Fibroblast of upper back skin (primary cell): Measurements from ENCODE around the gene PET117.
"Not testable (repeated sequence)": the region's sequence is repeated elsewhere in the genome, so short reads cannot be mapped to it uniquely, and the experiment has no call there.

Experiments
- DNase-seq: peaks from one replicate; pipeline ENCODE4 v3.0.0-alpha.2; 2013

Gene PET117, protein sequence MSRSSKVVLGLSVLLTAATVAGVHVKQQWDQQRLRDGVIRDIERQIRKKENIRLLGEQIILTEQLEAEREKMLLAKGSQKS

DNA sequence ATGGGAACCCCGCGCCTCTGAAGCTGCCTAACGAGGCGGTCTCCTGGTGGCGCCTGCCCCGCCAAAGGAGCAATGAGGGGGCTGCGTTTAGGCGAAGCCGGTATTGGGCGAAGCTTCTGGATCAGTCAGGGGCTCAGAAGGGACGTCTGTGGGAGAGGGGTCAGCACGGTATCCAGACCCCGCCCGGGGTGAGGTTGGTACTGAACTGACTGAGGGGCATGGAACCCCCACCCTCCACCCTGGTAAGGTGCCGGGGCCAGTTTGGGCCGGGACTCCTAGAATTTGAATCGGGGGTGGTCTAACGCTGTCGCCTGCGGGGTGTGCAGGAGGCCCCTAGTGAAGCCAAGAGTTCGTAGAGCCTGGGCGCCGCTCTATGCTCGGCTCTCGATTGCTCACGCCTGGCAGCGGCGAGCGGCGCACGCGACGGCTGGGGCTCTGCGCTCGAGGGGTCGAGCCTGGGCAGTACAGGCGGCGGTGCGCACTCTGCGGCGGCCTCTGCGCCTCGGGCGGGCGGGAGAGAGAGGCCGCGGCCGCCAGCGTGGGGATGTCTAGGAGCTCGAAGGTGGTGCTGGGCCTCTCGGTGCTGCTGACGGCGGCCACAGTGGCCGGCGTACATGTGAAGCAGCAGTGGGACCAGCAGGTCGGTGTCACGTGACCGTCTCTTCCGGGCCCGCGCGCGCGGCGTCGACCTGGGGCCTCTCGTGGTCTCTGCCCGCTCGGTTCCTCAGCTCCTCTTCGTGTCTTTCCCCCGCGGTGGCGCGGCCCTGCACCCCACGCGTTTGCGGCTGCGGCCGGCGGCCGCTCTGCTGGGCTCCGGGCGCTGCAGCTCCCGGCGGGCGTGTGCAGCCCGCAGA, at the start of gene PET117, which contains the start of gene KAT14:
Gene PET117, plus strand, starts transcription at position 452 of the 854 bp plus-strand sequence. Its CDS starts 93 bp downstream, at position 545.
Gene KAT14, plus strand, starts transcription at position 452 of the 854 bp plus-strand sequence. CDS start 4,798 bp downstream, outside the sequence.
- peak; percentile 90 for DNase-seq

DNA sequence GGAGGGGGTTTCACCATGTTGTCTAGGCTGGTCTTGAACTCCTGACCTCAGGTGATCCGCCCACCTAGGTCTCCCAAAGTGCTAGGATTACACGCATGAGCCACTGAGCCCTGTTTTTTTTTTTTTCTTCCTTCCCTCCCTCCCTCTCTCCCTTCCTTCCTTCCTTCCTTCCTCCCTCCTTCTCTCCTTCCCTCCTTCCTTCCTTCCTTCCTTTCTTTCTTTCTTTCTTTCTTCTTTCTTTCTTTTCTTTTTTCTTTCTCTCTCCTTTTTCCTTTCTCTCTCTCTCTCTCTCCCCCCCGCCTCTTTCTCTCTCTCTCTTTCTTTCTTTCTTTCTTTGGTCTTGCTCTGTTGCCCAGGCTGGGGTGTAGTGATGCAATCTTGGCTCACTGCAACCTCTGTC, 49.4 kb upstream of the PET117 start:
- DNase-seq = not testable (repeated sequence)

DNA sequence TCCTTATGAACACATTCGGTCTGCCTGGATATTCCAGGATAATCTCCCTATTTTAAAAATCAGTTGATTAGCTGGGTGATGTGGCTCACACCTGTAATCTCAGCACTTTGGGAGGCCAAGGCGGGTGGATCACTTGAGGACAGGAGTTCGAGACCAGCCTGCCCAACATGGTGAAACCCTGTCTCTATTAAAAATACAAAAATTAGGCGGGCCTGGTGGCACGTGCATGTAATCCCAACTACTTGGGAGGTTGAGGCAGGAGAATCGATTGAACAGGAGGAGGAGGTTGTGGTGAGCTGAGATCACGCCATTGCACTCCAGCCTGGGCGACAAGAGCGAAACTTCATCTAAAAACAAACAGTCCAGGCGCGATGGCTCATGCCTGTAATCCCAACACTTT, 48.8 kb upstream of the PET117 start:
- DNase-seq = not testable (repeated sequence)

DNA sequence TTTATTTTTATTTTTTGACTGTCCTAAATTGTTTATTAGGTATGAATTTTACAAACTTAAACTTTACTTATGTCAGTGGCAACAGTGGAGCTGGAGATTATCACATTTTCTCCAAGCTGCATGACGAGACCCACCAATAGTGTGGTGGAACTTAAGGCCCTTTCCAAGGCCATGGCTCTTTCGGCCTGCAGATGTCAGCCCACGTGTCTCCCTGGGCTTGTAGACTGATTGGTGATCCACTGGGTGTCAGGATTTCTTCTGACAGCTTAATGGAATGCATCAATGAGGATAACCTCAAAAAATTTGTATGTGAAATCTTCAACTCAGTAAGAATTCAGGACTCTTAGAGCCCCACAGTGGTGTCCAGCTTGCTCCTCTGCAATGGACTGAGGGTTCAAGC, 47.6 kb upstream of the PET117 start:
- no peak for DNase-seq

DNA sequence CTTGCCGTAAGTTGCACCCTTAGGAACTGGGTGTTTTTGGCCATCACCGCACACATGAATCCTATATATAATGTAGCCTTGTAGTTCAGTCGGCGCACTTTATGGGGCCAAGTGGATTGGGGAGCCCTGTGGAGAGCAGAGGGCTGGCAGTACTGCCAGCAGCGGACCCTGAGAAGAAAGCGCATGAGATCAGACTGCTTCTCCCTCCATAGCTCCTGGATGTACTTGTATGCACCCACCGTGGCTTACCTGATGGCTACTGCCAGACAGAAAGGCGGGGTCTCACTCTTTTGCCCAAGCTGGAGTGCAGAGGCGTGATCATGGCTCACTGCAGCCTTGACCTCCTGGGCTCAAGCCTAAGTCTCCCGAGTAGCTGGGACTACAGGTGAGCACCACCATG, 47.2 kb upstream of the PET117 start:
- no peak for DNase-seq

DNA sequence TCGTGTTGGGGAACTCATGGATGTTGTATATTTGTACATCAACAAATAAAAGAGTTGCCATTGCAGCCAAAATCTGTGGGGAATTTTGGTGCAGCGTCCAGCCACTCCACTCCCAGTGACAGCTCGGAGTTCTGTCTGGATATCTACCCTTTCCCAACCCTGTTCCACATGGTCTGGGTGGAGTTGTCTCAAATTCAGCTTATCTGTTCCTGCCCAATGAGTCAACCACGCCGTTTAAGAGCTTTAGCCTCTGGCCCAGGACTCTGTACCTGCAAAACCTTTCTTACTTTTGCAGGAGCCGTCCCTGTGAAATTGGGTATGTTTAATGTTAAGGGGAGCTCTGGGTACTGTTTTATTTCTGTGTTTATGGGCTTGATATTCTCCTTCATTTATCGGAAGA, 46.0 kb upstream of the PET117 start:
- no peak for DNase-seq

DNA sequence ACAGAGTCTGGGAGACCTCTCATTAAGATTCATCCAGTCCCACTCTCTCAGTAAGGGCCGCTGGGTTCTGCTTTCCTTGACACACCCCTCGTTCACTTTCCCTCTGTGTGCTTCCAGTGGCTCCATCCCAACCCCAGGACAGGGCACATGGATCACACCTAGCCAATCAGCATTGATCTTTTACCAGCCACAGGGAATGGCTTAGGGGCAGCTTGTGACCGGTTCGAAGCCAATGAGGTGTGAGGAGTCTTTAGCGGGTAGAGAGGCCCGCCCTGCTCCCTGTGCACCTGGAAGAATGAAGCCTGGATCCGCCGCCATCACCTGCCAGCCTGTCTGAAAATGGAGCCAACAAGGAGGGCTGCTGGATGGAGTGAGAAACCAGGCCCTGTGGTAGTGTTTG, 44.8 kb upstream of the PET117 start:
- no peak for DNase-seq

DNA sequence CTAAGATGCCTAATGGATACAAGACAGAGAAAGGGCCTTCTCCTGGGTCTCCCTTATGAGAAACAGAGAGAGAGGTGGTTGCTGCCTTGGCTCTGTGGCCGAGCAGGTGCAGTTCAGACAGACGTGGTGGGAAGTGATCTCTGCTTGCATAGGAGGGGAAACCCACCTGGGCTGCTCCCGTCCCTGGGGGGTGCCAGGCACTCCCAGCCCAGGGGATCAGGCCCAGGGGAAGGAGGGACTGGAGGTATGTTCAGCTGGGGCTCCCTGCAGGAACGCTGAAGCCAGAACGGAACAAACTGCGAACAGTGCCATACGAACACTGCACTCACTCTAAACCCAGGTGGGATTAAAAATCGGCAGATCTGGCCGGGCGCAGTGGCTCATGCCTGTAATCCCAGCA, 44.3 kb upstream of the PET117 start:
- no peak for DNase-seq

DNA sequence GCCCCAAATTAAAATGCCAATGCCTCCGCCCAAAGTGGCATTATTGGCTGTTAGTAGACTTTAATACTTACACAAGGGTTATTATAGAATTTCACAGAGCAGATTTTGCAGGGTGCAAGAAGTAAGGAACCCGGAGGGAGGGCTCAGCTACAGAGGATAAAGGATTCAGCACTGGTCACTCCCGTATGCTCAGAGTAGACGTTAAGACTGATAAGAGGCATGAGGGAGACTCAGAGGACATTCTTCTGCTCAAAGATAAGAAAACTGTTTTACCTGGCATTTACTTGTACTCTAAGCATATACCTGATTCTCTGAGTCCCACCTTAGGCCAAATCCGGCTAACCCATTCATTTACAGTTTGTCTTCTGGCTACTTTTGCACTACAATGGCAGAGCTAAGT, 43.5 kb upstream of the PET117 start:
- DNase-seq = no peak

DNA sequence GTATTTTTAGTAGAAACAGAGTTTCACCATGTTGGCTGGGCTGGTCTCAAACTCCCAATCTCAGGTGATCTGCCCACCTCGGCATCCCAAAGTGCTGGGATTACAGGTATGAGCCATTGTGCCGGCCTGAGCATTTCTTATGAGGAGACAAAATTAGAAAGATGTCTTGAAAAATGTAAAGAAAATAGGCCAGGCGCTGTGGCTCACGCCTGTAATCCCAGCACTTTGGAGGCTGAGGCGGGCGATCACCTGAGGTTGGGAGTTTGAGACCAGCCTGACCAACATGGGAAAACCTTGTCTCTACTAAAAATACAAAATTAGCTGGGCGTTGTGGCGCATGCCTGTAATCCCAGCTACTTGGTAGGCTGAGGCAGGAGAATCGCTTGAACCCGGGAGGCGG, 37.1 kb upstream of the PET117 start:
- not testable (repeated sequence) for DNase-seq

DNA sequence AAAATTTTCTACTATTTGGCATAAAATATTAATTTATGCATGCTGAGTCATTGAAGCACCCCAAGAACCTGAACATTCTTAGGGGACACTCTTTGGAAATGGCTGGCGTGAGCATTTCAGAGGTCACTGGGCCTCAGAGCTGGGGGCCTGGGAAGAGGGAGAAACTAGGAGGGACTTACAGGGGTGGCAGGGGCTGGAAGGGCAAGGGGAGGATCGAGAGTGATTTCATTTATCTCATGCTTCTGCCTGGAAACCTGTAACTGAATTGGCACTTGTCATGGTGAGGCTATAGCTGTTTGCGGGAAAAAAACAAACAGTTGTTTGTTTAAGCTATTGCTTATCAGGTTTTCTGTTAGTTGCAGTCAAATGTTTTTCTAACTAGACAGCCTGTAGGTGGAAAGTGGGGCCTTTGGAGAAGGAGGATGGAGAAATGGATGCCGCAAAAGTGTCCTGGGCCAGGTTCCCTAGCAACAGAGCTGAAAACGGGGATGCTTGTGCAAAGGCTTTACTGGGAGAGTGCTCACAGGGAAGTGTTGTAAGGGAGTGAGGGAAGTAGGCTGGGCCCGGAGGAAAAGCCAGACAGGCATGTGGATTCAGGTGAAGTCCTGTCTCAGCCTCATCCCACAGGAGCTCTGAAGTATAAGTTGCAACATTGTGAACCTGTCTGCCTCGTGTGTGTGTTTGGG, 36.4 kb upstream of the PET117 start:
- DNase-seq = no peak

DNA sequence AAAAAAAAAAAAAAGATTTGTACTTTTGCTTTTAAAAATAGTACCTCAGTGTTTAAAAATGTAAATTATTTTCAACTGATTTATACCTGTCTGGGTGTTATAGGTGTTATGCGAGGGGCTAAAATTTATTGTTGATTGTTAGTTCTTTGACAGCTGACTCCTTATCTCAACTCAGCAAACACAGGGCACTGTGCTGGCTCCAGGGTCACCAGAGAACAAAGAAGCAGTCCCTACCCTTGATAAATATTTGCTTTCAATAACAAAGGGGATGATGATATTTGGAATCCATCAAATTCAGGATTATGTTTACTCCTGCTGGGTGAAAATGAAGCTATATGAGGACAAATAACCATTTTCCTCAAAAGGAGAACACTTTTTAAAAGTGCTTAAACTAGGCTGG, 34.2 kb upstream of the PET117 start:
- no peak for DNase-seq

DNA sequence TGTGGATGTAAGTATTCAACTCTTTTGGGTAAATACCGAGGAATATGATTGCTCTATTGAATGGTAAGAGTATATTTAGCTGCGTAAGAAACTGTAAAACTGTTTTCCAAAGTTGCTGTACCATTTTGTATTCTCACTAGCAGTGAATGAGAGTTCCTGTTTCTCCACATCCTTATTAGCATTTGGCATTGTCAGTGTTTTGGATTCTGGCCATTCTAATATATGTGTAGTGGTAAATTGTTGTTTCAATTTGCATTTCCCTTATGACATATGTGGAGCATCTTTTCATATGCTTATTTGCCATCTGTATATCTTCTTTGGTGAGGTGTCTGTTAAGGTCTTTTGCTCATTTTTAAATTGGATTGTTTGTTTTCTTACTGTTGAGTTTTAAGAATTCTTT, 29.3 kb upstream of the PET117 start:
- no peak for DNase-seq

DNA sequence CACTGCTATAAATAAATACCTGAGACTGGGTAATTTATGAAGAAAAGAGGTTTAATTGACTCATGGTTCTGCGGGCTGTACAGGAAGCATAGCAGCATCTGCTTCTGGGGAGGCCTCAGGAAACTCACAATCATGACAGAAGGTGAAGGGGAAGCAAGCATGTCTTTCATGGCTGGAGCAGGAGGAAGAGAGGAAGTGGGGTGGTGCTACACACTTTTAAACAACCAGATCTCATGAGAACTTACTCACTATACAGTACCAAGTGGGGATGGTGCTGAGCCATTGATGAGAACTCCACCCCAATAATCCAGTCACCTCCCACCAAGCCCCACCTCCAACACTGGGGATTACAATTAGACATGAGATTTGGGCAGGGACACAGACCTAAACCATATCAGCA, 9.1 kb upstream of the PET117 start:
- DNase-seq = not testable (repeated sequence)

DNA sequence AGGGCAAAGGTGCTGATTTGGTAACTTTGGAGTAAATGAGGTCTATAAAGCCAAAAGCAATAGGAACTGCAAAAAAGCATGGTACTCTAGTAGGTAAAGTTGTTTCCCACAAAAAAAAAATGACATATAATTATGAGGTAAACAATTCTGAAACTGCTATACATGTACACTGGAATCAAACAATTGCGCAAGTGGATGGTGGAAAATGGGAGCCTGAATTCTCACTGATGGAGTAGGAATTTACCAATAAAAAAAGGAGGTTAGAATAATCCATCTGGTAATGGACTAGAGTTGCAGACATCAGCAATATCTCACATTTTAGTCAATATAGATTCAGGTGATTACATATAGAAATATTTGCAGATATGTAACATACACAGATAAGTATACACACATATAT, 5.0 kb upstream of the PET117 start:
- DNase-seq = no peak

DNA sequence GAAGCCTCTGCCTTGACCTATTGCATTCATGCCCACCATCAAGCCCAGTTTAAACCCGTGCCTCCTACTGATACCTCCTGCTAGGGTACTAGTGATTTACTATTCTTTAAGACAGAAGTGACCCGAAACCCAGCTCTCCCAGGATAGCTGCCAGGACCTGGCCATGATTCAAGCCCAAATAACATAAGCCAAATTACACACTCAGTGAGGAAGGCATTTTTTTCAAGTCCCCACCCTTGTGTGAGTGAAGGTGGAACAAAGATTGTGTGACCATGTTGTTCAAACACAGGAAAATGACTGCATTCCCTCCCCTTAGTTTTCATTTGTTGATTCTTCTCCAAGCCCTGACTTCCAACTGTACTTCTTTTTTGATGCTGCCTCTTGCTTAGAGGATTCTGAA, 3.7 kb upstream of the PET117 start:
- DNase-seq = no peak

DNA sequence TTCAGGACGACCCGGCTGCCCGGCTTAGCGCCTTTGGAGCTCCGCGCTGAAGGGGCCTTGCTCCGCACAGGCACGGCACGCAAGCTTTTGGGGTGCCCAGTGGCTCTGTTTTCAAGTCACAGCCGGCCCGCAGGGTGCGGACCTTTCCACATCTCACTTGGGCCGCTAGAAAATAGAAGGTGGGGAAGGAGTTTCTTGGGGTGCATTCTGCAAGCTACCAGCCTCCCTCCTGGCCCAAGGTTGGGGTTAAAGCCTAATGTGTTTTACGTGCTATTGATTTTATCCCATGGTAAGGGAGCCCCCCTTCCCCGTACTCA, 561 bp downstream of the PET117 start:
- DNase-seq = no peak

DNA sequence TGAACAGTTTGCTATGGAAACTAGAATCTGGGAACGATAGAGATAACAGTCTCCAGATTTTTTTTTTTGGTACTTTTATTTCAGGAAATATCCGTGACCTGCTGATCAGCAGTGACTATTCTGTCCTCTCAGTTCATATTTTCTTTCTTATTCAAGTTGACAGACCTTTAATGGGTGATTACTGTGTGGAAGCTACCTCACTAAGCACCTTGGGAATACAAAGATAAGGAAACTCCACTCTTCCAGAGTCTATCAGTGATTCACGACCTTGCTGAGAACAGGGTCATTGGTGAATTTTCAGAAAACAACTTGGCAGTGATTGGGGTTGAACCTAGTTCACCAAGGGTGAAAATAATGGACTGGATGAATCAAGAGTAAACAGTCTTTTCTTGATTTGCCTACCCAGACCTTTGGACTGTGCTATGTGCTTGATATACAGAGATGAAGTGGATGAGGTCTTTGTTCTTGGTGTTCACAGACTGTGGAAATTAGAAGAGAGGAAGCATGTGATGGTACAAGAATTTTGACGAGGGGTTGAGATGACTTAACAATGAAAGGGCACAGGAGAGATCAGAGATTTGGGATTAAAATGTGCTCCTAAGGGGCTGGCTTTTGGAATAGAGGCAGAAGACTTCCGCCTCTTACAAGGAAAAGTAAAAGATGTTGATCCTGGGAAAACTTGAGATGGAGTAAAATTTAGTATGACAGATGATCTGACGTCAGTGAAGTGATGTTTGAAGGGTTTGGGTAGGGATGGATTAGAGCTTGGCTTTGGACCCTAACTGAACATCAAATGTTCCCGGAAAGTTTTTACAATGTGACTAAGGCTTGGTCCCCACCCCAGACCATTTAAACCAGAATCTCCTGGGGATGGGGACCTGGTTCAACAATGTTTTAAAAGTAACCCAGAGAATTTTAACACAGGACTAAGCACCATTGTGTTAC, 1.2 kb downstream of the PET117 start:
- no peak for DNase-seq

DNA sequence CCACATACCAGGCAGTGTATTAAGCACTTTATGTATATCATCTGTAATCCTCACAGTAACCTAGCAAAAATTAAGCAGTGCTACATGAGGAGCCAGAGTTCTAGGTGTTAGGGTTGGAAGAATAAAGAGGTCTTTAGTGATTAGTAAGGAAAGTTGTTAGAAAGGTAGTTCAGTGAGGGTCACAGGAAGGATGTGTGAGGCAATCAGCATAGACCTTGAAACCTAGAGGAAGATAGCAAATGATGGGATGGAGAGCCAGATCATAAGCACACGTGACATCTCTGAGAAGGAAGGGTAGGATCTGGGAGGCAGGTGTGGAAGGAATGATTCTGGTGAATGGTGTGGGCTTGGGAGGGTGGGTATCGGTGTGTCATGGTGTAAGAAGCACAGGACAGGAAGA, 2.2 kb downstream of the PET117 start:
- no peak for DNase-seq

DNA sequence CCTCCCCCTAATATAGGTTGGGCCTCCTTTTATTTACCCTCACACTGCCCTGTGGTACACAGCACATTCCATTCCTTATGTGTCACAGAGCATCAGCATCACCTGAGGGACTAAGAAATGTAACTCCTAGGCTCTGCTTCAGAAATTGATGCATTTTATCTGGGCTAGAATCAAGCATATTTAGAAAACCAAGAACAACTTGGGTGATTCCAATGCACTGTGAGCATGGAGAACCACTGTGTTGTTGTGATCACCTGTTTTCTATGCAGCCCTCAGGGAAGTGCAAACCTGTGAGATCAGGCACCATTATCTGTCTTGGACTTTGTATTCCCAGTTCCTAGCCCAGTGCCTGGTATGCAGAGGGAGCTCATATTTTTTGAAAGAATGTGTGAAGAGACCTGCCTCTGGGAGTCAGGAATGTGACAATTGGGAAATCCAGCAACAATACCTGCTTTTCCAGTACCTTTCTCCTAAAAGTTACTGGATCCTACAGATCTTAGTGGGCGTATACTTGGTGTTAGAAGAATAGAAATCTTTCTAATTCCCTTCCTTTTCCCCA, 7.0 kb downstream of the PET117 start:
- DNase-seq = no peak

DNA sequence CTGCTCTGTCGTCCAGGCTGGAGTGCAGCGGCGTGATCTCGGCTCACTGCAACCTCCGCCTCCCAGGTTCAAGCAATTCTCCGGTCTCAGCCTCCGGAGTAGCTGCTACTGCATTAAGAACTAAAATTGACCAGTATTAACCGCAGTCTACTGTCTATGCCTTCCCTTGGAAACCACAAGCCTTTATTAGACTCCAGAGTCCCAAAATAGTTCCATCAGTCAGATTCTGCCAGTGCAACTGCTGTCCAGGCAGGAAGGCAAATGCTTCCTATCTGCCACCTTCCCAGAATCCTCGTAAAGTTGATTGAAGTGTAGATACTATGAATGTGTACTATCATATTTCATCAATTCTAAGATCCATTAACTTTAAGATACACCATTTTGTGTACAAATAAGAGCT, 16.7 kb downstream of the PET117 start:
- no peak for DNase-seq

DNA sequence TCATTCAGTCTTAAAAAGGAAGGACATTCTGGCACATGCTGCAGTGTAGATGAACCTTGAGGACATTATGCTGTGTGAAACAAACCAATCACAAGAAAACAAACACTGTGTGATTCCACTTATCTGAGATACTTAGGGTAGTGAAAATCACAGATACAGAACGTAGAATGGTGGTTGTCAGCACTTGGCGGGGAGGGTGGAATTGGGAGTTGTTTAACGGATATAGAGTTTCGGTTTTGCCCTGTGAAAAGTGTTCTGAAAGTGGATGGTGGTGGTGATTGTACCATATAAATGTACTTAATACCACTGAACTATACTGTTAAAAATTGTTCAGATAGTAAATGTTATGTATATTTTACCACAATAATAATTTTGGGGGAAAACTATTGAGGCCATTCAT, 18.4 kb downstream of the PET117 start:
- DNase-seq = no peak

DNA sequence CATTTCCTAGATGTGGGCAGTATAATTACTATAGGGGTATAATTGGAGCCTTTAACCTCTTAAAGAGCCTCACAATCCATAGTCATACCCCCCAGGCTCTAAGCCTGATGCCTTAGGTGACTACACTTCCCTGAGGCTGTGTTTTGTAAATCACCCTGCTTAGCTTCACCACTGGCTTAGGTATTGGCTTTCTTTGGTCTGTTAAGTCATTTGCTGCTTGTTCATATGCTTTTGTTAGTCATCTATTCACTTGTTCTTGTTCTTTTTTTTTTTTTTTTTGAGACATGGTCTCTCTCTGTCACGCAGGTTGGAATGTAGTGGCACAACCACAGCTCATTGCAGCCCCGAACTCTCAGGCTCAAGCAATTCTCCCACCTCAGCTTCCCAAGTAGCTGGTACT, 26.7 kb downstream of the PET117 start:
- no peak for DNase-seq
